Osteoblast (primary cell): ENCODE measurements around the gene MROH7. TPM values are rescaled to one million over a fixed set of nuclear protein-coding genes. Genes with fewer than 3 reads are reported as not detected.

Experiments used
- DNase-seq: peaks from one replicate; pipeline ENCODE4 v3.0.0; 2011; ENCODE audit warnings: low spot score, mixed read lengths; ENCODE audit not compliant: insufficient read length; ENCODE audit errors: missing footprints
- H2AFZ ChIP-seq: 2 replicates; pipeline ENCODE4 v1.6.0; 2011; ENCODE audit warnings: mild to moderate bottlenecking, low read length
- H3K27ac ChIP-seq: 2 replicates; pipeline ENCODE4 v1.5.1; 2011; ENCODE audit warnings: mild to moderate bottlenecking, low read depth, low read length, moderate library complexity
- H3K27me3 ChIP-seq: 2 replicates; pipeline ENCODE4 v1.6.0; 2012; ENCODE audit warnings: mild to moderate bottlenecking, control low read depth, inconsistent platforms, low read length, moderate library complexity; ENCODE audit not compliant: insufficient read depth
- H3K36me3 ChIP-seq: 2 replicates; pipeline ENCODE4 v1.5.1; 2011; ENCODE audit warnings: mild to moderate bottlenecking, low read length, control low read depth, moderate library complexity; ENCODE audit not compliant: insufficient read depth
- H3K4me1 ChIP-seq: 2 replicates; pipeline ENCODE4 v1.5.1; 2011; ENCODE audit warnings: mild to moderate bottlenecking, low read length, control low read depth, moderate library complexity; ENCODE audit not compliant: insufficient read depth
- H3K4me2 ChIP-seq: 2 replicates; pipeline ENCODE4 v1.6.0; 2011; ENCODE audit warnings: mild to moderate bottlenecking, low read length; ENCODE audit not compliant: insufficient read depth
- H3K4me3 ChIP-seq: fragments of 200-600 bp; sonication (generic); 3 replicates; pipeline ENCODE4 v1.5.1; 2012; ENCODE audit warnings: mild to moderate bottlenecking, low read length, inconsistent platforms; ENCODE audit not compliant: insufficient read depth
- H3K79me2 ChIP-seq: 2 replicates; pipeline ENCODE4 v1.6.0; 2012; ENCODE audit warnings: mild to moderate bottlenecking, low read length, control low read depth, inconsistent platforms; ENCODE audit not compliant: insufficient read depth
- H3K9me3 ChIP-seq: 2 replicates; pipeline ENCODE4 v1.5.1; 2011; ENCODE audit warnings: low read depth, low read length, control low read depth
- H4K20me1 ChIP-seq: 2 replicates; pipeline ENCODE4 v1.6.0; 2012; ENCODE audit warnings: mild to moderate bottlenecking, low read length, control low read depth; ENCODE audit not compliant: insufficient read depth
- CTCF ChIP-seq: IDR thresholded peaks from 2 replicates; pipeline ENCODE4 v1.5.1; 2011; ENCODE audit warnings: mild to moderate bottlenecking, low read depth, low read length, moderate library complexity; ENCODE audit errors: extremely low read depth
- total RNA-seq: library from RNA; depleted of rRNA; stranded (reverse); fragments of >200 nt; gene quantifications from 2 replicates; pipeline ENCODE4 v1.2.3, GENCODE V29; 2012

MROH7 gene
- total RNA-seq, 1 donor = 0.36 TPM

GRCh38 chr1:54754045-54754444, 112.5 kb downstream of the MROH7 start:
- Histone ChIP-seq H3K4me1 (no peaks in the 10 kb centered on the region), H3K9me3 (no peaks in the 10 kb centered on the region)
- no peak for TF ChIP-seq CTCF

GRCh38 chr1:54754486-54755285, 113.1 kb downstream of the MROH7 start:
- no peaks in the 10 kb centered on the region for H3K9me3 ChIP-seq
- H3K4me1 ChIP-seq = no peaks in the 10 kb centered on the region
- H3K79me2 ChIP-seq = no peaks in the 10 kb centered on the region
- no peak overlapping the region for H2AFZ ChIP-seq
- no peak overlapping the region for H3K4me3 ChIP-seq
- TF ChIP-seq CTCF = no peak
- DNase-seq = peak; percentile 51
- H3K36me3 ChIP-seq = peaks cover 11% of the 10 kb centered on the region
- H3K27ac ChIP-seq = no peak overlapping the region
- H3K27me3 ChIP-seq = peaks cover 2% of the 10 kb centered on the region
- H4K20me1 ChIP-seq = no peaks in the 10 kb centered on the region
- no peak overlapping the region for H3K4me2 ChIP-seq

More at GRCh38 chr1:54754045-54754444, 112.5 kb downstream of the MROH7 start:
- Histone ChIP-seq H3K27ac (no peak overlapping the region), H3K27me3 (peaks cover 2% of the 10 kb centered on the region), H3K4me3 (no peak overlapping the region), H2AFZ (no peak overlapping the region), H3K36me3 (peaks cover 11% of the 10 kb centered on the region), H3K79me2 (no peaks in the 10 kb centered on the region), H3K4me2 (no peak overlapping the region), H4K20me1 (no peaks in the 10 kb centered on the region)
- DNase-seq = peak; percentile 52

- Histone ChIP-seq H3K79me2 (peaks cover 10% of the 10 kb centered on the region), H3K36me3 (peaks cover 11% of the 10 kb centered on the region), H3K27me3 (no peaks in the 10 kb centered on the region), H2AFZ (no peak overlapping the region), H3K9me3 (no peaks in the 10 kb centered on the region), H3K4me2 (no peak overlapping the region), H3K4me3 (no peak overlapping the region), H4K20me1 (peaks cover 2% of the 10 kb centered on the region), H3K27ac (no peak overlapping the region), H3K4me1 (no peaks in the 10 kb centered on the region)
- peak; percentile 57 for DNase-seq
- TF ChIP-seq CTCF = no peak
These were observed 116.2 kb downstream of the MROH7 start for GRCh38 chr1:54757833-54758232.

- Histone ChIP-seq H4K20me1 (peaks cover 2% of the 10 kb centered on the region), H3K9me3 (no peaks in the 10 kb centered on the region), H2AFZ (no peak overlapping the region), H3K4me1 (peaks cover 7% of the 10 kb centered on the region), H3K27me3 (no peaks in the 10 kb centered on the region), H3K79me2 (peaks cover 19% of the 10 kb centered on the region), H3K27ac (no peak overlapping the region), H3K4me3 (no peak overlapping the region), H3K36me3 (peaks cover 11% of the 10 kb centered on the region), H3K4me2 (no peak overlapping the region)
- DNase-seq = no peak
- TF ChIP-seq CTCF = no peak
These were observed 117.2 kb downstream of the MROH7 start for GRCh38 chr1:54758678-54759348.
